ENCODE results near the gene RXYLT1. TPM values are rescaled to one million over a fixed set of nuclear protein-coding genes. Genes with fewer than 3 reads are reported as not detected.

Gene RXYLT1
- polyA plus RNA-seq, 4 donors: 3.4 to 20.9 (median 9.3) TPM

DNA sequence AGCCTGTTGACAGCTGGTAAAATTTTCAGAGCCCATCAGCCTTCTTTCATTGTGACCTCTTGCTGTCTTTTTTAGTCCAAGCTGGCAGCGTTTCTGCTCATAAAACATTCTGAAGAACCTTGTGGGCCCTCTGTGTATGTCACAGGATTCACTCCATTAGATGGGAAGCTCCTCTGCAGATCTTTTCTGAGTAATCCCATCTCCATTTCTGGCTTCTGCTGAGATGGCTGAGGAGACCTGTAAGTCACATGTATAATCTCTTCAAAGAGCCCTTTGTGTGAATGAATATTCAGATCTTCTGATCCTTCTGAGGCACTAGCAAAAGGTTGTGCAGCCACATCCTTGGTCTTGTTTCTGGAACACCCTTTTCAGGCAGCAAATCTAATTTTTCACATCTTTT lies 2.8 kb downstream of the RXYLT1 start:
- H3K27ac ChIP-seq (ENCODE audit: low read depth in 1 of 3, low read length in 2 of 3): no peak overlapping the region
- no peak for DNase-seq
- peaks cover 0 to 4% (median 0%) of the 10 kb centered on the region in 3 donors for H3K4me1 ChIP-seq (ENCODE audit: control insufficient read depth in 3 of 3, insufficient read depth in 2 of 3, low read depth in 1 of 3, low read length in 2 of 3)
- H3K27me3 ChIP-seq (ENCODE audit: control insufficient read depth in 3 of 3, insufficient read depth in 3 of 3, low read length in 3 of 3): peaks cover 0 to 2% (median 0%) of the 10 kb centered on the region in 3 donors
- H3K9me3 ChIP-seq (ENCODE audit: control insufficient read depth in 2 of 2, insufficient read depth in 1 of 2, low read depth in 1 of 2, low read length in 1 of 2): no peaks in the 10 kb centered on the region
- FAIRE-seq: no peak
- H3K4me3 ChIP-seq (ENCODE audit: low read depth in 1 of 3, low read length in 3 of 3): no peak overlapping the region
- 81 to 88% (median 87%) methylated on average over 1 of the region's 1 CpG for WGBS, 3 donors
- H3K36me3 ChIP-seq (ENCODE audit: control insufficient read depth in 3 of 3, insufficient read depth in 2 of 3, low read depth in 1 of 3, low read length in 3 of 3): peaks cover 2 to 3% (median 3%) of the 10 kb centered on the region in 3 donors

DNA sequence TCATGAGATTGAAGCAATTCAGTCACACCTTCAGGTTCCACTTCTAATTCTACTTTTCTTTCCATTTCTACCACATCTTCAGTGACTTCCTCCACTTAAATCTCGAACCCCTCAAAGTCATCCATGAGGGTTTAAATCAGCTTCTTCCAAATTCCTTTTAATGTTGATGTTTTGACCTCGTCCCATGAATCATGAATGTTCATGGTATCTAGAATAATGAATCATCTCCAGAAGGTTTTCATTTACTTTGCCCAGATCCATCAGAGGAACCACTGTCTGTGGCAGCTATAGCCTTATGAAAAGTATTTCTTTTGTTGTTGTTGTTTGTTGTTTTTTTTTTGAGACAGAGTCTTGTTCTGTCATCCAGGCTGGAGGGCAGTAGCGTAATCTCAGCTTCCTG lies 7.6 kb downstream of the RXYLT1 start:
- Histone ChIP-seq H3K27ac (ENCODE audit: low read depth in 1 of 3, low read length in 2 of 3) (no peak overlapping the region), H3K9me3 (ENCODE audit: control insufficient read depth in 2 of 2, insufficient read depth in 1 of 2, low read depth in 1 of 2, low read length in 1 of 2) (no peaks in the 10 kb centered on the region), H3K4me3 (ENCODE audit: low read depth in 1 of 3, low read length in 3 of 3) (no peak overlapping the region), H3K27me3 (ENCODE audit: control insufficient read depth in 3 of 3, insufficient read depth in 3 of 3, low read length in 3 of 3) (no peaks in the 10 kb centered on the region), H3K4me1 (ENCODE audit: control insufficient read depth in 3 of 3, insufficient read depth in 2 of 3, low read depth in 1 of 3, low read length in 2 of 3) (no peaks in the 10 kb centered on the region), H3K36me3 (ENCODE audit: control insufficient read depth in 3 of 3, insufficient read depth in 2 of 3, low read depth in 1 of 3, low read length in 3 of 3) (peaks cover 3 to 10% (median 4%) of the 10 kb centered on the region in 3 donors)
- 96 to 98% (median 96%) methylated on average over 3 of the region's 3 CpGs for WGBS, 3 donors
- FAIRE-seq (no peak), DNase-seq (no peak)

DNA sequence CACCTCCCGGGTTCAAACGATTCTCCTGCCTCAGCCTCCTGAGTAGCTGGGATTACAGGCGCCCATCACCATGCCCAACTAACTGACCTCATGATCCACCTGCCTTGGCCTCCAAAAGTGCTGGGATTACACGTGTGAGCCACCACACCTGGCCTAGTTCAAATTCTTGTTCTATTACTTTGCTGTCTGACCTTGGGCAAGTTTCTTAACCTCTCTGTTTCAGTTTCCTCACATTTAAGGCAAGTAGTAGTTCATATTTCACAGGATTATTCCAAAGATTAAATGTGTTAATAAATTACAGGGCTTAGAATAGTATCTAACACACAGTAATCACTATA lies 10.9 kb downstream of the RXYLT1 start:
- H3K9me3 ChIP-seq (ENCODE audit: control insufficient read depth in 2 of 2, insufficient read depth in 1 of 2, low read depth in 1 of 2, low read length in 1 of 2): no peaks in the 10 kb centered on the region
- FAIRE-seq: no peak
- no peak overlapping the region for H3K27ac ChIP-seq (ENCODE audit: low read depth in 1 of 3, low read length in 2 of 3)
- DNase-seq: no peak
- H3K27me3 ChIP-seq (ENCODE audit: control insufficient read depth in 3 of 3, insufficient read depth in 3 of 3, low read length in 3 of 3): no peaks in the 10 kb centered on the region
- peaks cover 0 to 15% (median 2%) of the 10 kb centered on the region in 3 donors for H3K36me3 ChIP-seq (ENCODE audit: control insufficient read depth in 3 of 3, insufficient read depth in 2 of 3, low read depth in 1 of 3, low read length in 3 of 3)
- H3K4me3 ChIP-seq (ENCODE audit: low read depth in 1 of 3, low read length in 3 of 3): no peak overlapping the region
- 91 to 98% (median 91%) methylated on average over 4 of the region's 4 CpGs for WGBS, 3 donors
- H3K4me1 ChIP-seq (ENCODE audit: control insufficient read depth in 3 of 3, insufficient read depth in 2 of 3, low read depth in 1 of 3, low read length in 2 of 3): no peaks in the 10 kb centered on the region

DNA sequence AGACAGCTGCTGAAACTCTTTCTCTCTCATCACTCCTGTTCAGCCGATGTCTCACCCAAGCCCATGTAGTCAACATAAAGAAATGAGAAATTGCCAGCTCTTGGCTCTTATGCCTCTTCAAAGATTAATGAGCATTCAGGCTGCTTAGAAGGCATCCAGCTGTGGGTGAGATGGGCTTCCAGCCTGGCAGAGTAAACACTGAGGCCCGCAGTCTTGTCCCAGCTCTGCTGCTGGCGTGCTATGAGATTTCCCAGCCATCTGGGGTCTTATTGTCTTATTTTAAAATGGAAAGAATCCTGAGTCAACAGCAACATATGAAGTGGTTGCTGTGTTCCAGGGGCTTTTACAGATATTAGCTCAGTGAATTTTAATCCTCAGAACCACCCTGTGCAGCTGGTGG lies 12.6 kb downstream of the RXYLT1 start:
- no peak overlapping the region for H3K27ac ChIP-seq (ENCODE audit: low read depth in 1 of 3, low read length in 2 of 3)
- no peaks in the 10 kb centered on the region for H3K27me3 ChIP-seq (ENCODE audit: control insufficient read depth in 3 of 3, insufficient read depth in 3 of 3, low read length in 3 of 3)
- H3K4me3 ChIP-seq (ENCODE audit: low read depth in 1 of 3, low read length in 3 of 3): no peak overlapping the region
- no peaks in the 10 kb centered on the region for H3K4me1 ChIP-seq (ENCODE audit: control insufficient read depth in 3 of 3, insufficient read depth in 2 of 3, low read depth in 1 of 3, low read length in 2 of 3)
- H3K9me3 ChIP-seq (ENCODE audit: control insufficient read depth in 2 of 2, insufficient read depth in 1 of 2, low read depth in 1 of 2, low read length in 1 of 2): no peaks in the 10 kb centered on the region
- 86 to 94% (median 87%) methylated on average over 3 of the region's 3 CpGs for WGBS, 3 donors
- FAIRE-seq (no peak), DNase-seq (no peak)
- H3K36me3 ChIP-seq (ENCODE audit: control insufficient read depth in 3 of 3, insufficient read depth in 2 of 3, low read depth in 1 of 3, low read length in 3 of 3): peaks cover 0 to 12% (median 2%) of the 10 kb centered on the region in 3 donors

DNA sequence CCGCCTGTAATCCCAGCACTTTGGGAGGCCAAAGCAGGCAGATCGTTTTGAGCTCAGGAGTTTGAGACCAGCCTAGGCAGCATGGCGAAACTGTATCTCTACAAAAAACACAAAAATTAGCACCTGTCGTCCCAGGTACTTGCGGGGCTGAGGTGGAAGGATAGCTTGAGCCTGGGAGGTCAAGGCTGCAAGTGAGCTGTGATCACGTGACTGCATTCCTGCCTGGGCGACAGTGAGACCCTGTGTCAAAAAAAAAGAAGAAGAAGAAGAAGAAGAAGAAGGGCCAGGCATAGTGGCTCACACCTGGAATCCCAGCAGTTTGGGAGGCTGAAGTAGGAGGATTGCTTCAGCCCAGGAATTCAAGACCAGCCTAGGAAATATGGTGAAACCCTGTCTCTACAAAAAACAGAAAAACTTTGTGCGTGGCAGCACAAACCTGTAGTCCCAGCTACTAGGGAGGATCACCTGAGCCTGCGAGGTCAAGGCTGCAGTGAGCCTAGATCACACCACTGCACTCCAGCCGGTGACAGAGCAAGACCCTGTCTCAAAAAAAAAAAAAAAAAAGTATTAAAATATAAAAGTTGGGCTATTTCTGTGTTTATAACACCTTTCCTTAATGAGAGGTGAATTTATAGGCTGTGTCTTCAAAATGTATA lies 15.5 kb downstream of the RXYLT1 start:
- Histone ChIP-seq H3K9me3 (ENCODE audit: control insufficient read depth in 2 of 2, insufficient read depth in 1 of 2, low read depth in 1 of 2, low read length in 1 of 2) (no peaks in the 10 kb centered on the region), H3K4me1 (ENCODE audit: control insufficient read depth in 3 of 3, insufficient read depth in 2 of 3, low read depth in 1 of 3, low read length in 2 of 3) (no peaks in the 10 kb centered on the region), H3K36me3 (ENCODE audit: control insufficient read depth in 3 of 3, insufficient read depth in 2 of 3, low read depth in 1 of 3, low read length in 3 of 3) (peaks cover 0 to 9% (median 0%) of the 10 kb centered on the region in 3 donors), H3K4me3 (ENCODE audit: low read depth in 1 of 3, low read length in 3 of 3) (no peak overlapping the region), H3K27me3 (ENCODE audit: control insufficient read depth in 3 of 3, insufficient read depth in 3 of 3, low read length in 3 of 3) (no peaks in the 10 kb centered on the region), H3K27ac (ENCODE audit: low read depth in 1 of 3, low read length in 2 of 3) (no peak overlapping the region)
- no peak for FAIRE-seq
- no peak for DNase-seq
- 91 to 95% (median 92%) methylated on average over 10 of the region's 10 CpGs for WGBS, 3 donors

DNA sequence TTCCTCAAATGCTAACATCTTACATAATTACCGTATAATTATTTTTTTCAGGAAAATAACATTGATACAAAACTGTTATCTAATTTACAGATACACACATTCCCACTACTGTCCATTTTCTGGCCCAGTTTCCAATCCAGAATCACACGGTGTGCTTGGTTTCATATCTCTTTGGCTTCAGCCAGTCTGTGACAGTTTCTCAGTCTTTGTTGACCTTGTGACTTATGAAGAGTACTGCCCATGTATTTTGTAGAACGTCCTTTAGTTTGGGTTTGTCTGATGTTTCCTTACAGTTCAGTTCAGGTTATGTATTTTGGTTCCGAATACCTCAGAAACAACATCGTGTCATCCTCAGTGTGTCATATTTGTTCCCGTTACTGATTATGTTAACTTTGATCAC lies 16.2 kb downstream of the RXYLT1 start:
- FAIRE-seq: no peak
- Histone ChIP-seq H3K4me3 (ENCODE audit: low read depth in 1 of 3, low read length in 3 of 3) (no peak overlapping the region), H3K36me3 (ENCODE audit: control insufficient read depth in 3 of 3, insufficient read depth in 2 of 3, low read depth in 1 of 3, low read length in 3 of 3) (peaks cover 0 to 5% (median 0%) of the 10 kb centered on the region in 3 donors), H3K27me3 (ENCODE audit: control insufficient read depth in 3 of 3, insufficient read depth in 3 of 3, low read length in 3 of 3) (no peaks in the 10 kb centered on the region), H3K4me1 (ENCODE audit: control insufficient read depth in 3 of 3, insufficient read depth in 2 of 3, low read depth in 1 of 3, low read length in 2 of 3) (no peaks in the 10 kb centered on the region), H3K27ac (ENCODE audit: low read depth in 1 of 3, low read length in 2 of 3) (no peak overlapping the region), H3K9me3 (ENCODE audit: control insufficient read depth in 2 of 2, insufficient read depth in 1 of 2, low read depth in 1 of 2, low read length in 1 of 2) (no peaks in the 10 kb centered on the region)
- WGBS, 3 donors: 92 to 94% (median 94%) methylated on average over 6 of the region's 6 CpGs
- DNase-seq: no peak

DNA sequence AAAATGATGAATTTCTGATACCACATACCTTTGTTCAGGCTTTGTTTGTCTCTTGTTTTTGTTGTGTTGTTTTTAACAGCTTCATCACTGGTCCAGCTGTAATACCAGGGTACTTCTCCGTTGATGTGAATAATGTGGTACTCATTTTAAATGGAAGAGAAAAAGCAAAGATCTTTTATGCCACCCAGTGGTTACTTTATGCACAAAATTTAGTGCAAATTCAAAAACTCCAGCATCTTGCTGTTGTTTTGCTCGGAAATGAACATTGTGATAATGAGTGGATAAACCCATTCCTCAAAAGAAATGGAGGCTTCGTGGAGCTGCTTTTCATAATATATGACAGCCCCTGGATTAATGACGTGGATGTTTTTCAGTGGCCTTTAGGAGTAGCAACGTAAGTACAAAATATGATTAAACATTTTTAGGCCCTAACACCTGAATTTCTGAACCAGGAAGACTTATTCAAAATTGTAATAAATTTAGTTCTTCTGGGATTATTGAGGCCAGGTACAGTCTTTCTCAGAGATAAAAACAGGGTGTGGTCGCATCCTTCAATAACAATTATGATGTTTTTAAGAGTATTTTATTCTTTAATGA lies 22.4 kb downstream of the RXYLT1 start:
- H3K4me3 ChIP-seq (ENCODE audit: low read depth in 1 of 3, low read length in 3 of 3): no peak overlapping the region
- WGBS, 3 donors: 68 to 75% (median 70%) methylated on average over 6 of the region's 6 CpGs
- H3K27me3 ChIP-seq (ENCODE audit: control insufficient read depth in 3 of 3, insufficient read depth in 3 of 3, low read length in 3 of 3): no peaks in the 10 kb centered on the region
- H3K9me3 ChIP-seq (ENCODE audit: control insufficient read depth in 2 of 2, insufficient read depth in 1 of 2, low read depth in 1 of 2, low read length in 1 of 2): no peaks in the 10 kb centered on the region
- no peaks in the 10 kb centered on the region for H3K4me1 ChIP-seq (ENCODE audit: control insufficient read depth in 3 of 3, insufficient read depth in 2 of 3, low read depth in 1 of 3, low read length in 2 of 3)
- DNase-seq (peak; percentile 7 to 24), FAIRE-seq (no peak)
- no peak overlapping the region for H3K27ac ChIP-seq (ENCODE audit: low read depth in 1 of 3, low read length in 2 of 3)
- no peaks in the 10 kb centered on the region for H3K36me3 ChIP-seq (ENCODE audit: control insufficient read depth in 3 of 3, insufficient read depth in 2 of 3, low read depth in 1 of 3, low read length in 3 of 3)

DNA sequence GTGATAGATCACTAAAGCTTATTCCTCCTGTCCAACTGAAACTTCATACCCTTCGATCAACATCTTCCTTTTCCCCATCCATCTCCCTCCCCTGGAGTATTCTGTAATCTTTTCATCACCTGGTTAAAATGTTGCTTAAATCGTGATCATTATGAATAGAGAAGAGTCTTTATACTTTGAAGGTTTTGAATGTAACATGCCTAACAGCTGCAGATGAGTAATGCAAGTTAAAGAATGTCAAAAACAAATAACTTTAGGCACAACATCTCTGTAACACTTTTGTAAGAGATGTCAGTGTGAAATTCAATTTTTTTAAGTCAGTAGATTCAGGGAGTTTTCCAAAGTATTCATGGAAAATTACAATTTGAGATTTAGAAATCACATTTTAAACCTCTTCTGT lies 25.0 kb downstream of the RXYLT1 start:
- no peak overlapping the region for H3K4me3 ChIP-seq (ENCODE audit: low read depth in 1 of 3, low read length in 3 of 3)
- FAIRE-seq: no peak
- no peaks in the 10 kb centered on the region for H3K4me1 ChIP-seq (ENCODE audit: control insufficient read depth in 3 of 3, insufficient read depth in 2 of 3, low read depth in 1 of 3, low read length in 2 of 3)
- H3K36me3 ChIP-seq (ENCODE audit: control insufficient read depth in 3 of 3, insufficient read depth in 2 of 3, low read depth in 1 of 3, low read length in 3 of 3): peaks cover 0 to 9% (median 0%) of the 10 kb centered on the region in 3 donors
- WGBS, 3 donors: 84 to 91% (median 89%) methylated on average over 2 of the region's 2 CpGs
- DNase-seq: no peak
- no peaks in the 10 kb centered on the region for H3K27me3 ChIP-seq (ENCODE audit: control insufficient read depth in 3 of 3, insufficient read depth in 3 of 3, low read length in 3 of 3)
- H3K27ac ChIP-seq (ENCODE audit: low read depth in 1 of 3, low read length in 2 of 3): no peak overlapping the region
- no peaks in the 10 kb centered on the region for H3K9me3 ChIP-seq (ENCODE audit: control insufficient read depth in 2 of 2, insufficient read depth in 1 of 2, low read depth in 1 of 2, low read length in 1 of 2)
